HCT116 (cell line): ENCODE results near the gene RNF208. TPM values are rescaled to one million over a fixed set of nuclear protein-coding genes. Genes with fewer than 3 reads are reported as not detected.

Experiments used
- ATAC-seq: fragments of 200-7000 bp; cut with Tn5 transposase; 2 replicates; pipeline ENCODE4 v1.9.1; 2020; ENCODE audit warnings: mild to moderate bottlenecking, moderate library complexity
- BruUV-seq: library from RNA; stranded (reverse); fragments of 400-500 nt; replicated peaks from 2 replicates; lab custom pipeline; 2021; lab: Mats Ljungman, UMichigan
- CTCF ChIA-PET: fragments of 300-600 bp; sonication (Branson Sonifier 250); formaldehyde crosslinking; loops from one replicate; lab custom pipeline; 2021; ENCODE audit warnings: antibody characterized with exemption; lab: Charles Lee
- POLR2A ChIA-PET: fragments of 300-600, 350-600 bp; sonication (Branson Sonifier 250); formaldehyde crosslinking; loops from one replicate; lab custom pipeline; 2021; ENCODE audit warnings: antibody characterized with exemption; lab: Charles Lee
- RAD21 ChIA-PET, 2 experiments: fragments of 300-600 bp; sonication (Branson Sonifier 250); formaldehyde crosslinking; loops; one replicate each; lab custom pipeline; 2023; ENCODE audit warnings: low total read pairs in 2 of 2; ENCODE audit not compliant: uncharacterized antibody in 2 of 2, unreplicated experiment in 2 of 2, low non-redundant PET in 1 of 2; lab: Charles Lee
- DNase-seq: peaks from one replicate; pipeline ENCODE4 v3.0.0-alpha.2; 2010; ENCODE audit warnings: low read depth, low spot score
- H2AFZ ChIP-seq: fragments of 200-600 bp; shearing (Covaris generic), sonication (generic); 2 replicates; pipeline ENCODE4 v1.6.1; 2017; ENCODE audit warnings: low read depth, mixed run types, mixed read lengths, antibody characterized with exemption, low read length; ENCODE audit not compliant: poor library complexity, severe bottlenecking
- H3K27ac ChIP-seq: 2 replicates; pipeline ENCODE4 v1.5.1; 2012; ENCODE audit warnings: low read depth, low read length
- H3K27me3 ChIP-seq: fragments of 200-600 bp; sonication (generic); 2 replicates; pipeline ENCODE4 v1.6.1; 2016; ENCODE audit warnings: mixed run types, low read length, mixed read lengths; ENCODE audit not compliant: insufficient read depth
- H3K36me3 ChIP-seq, 2 experiments: fragments of 200-500 bp in 1 of 2; fragments of 200-600 bp in 1 of 2; sonication (Bioruptor generic) in 1 of 2; sonication (generic) in 1 of 2; 2 replicates each; pipeline versions ENCODE4 v1.5.1 to v1.6.1; 2014 to 2016; ENCODE audit warnings: low read length in 2 of 2, inconsistent platforms in 1 of 2, mixed read lengths in 1 of 2, mixed run types in 1 of 2; ENCODE audit not compliant: insufficient read depth in 2 of 2, control insufficient read depth in 1 of 2
- H3K4me1 ChIP-seq, 2 experiments: fragments of 200-600 bp in 1 of 2; sonication (generic) in 1 of 2; 2 replicates each; pipeline versions ENCODE4 v1.5.1 to v1.6.1; 2012 to 2017; ENCODE audit warnings: low read length in 2 of 2, inconsistent platforms in 1 of 2, mild to moderate bottlenecking in 1 of 2, mixed read lengths in 1 of 2, mixed run types in 1 of 2, moderate library complexity in 1 of 2; ENCODE audit not compliant: insufficient read depth in 2 of 2, control insufficient read depth in 1 of 2
- H3K4me2 ChIP-seq: fragments of 200-600 bp; sonication (generic); 2 replicates; pipeline ENCODE4 v1.6.1; 2017; ENCODE audit warnings: mixed run types, low read length, mixed read lengths
- H3K4me3 ChIP-seq, 2 experiments: fragments of 200-600 bp in 1 of 2; sonication (generic) in 1 of 2; replicated peaks in 1 of 2; 2 replicates each; pipeline ENCODE4 v1.5.1; 2011 to 2016; ENCODE audit warnings: low read length in 2 of 2, control low read depth in 1 of 2, low read depth in 1 of 2, mild to moderate bottlenecking in 1 of 2, mixed read lengths in 1 of 2, mixed run types in 1 of 2
- H3K79me2 ChIP-seq: fragments of 200-600 bp; sonication (generic); 2 replicates; pipeline ENCODE4 v1.6.1; 2017; ENCODE audit warnings: mild to moderate bottlenecking, mixed run types, low read length, moderate library complexity, mixed read lengths; ENCODE audit not compliant: insufficient read depth
- H3K9ac ChIP-seq: fragments of 200-600 bp; sonication (generic); 2 replicates; pipeline ENCODE4 v1.6.1; 2016; ENCODE audit warnings: low read length, mixed read lengths
- H3K9me2 ChIP-seq: fragments of 200-600 bp; sonication (generic), shearing (Covaris generic); 2 replicates; pipeline ENCODE4 v1.6.1; 2017; ENCODE audit warnings: mixed run types, mild to moderate bottlenecking, moderate library complexity; ENCODE audit not compliant: insufficient read depth
- H3K9me3 ChIP-seq, 2 experiments: fragments of 200-500 bp in 1 of 2; fragments of 200-600 bp in 1 of 2; sonication (Bioruptor generic) in 1 of 2; sonication (generic) in 1 of 2; 2 replicates each; pipeline ENCODE4 v1.6.1; 2014 to 2017; ENCODE audit warnings: low read length in 2 of 2, mixed read lengths in 2 of 2, inconsistent platforms in 1 of 2, low read depth in 1 of 2, mild to moderate bottlenecking in 1 of 2, mixed run types in 1 of 2, moderate library complexity in 1 of 2; ENCODE audit not compliant: control insufficient read depth in 1 of 2, insufficient read depth in 1 of 2
- H4K20me1 ChIP-seq: fragments of 200-600 bp; sonication (generic), shearing (Covaris generic); 2 replicates; pipeline ENCODE4 v1.6.1; 2017; ENCODE audit warnings: mixed run types, mild to moderate bottlenecking, moderate library complexity; ENCODE audit not compliant: insufficient read depth
- EZH2phosphoT487 ChIP-seq: fragments of 200-600 bp; IDR thresholded peaks from 2 replicates; pipeline ENCODE4 v1.6.1; 2018; ENCODE audit warnings: antibody characterized with exemption, borderline replicate concordance
- JUND ChIP-seq: IDR thresholded peaks from 2 replicates; pipeline ENCODE4 v1.6.1; 2012
- POLR2A ChIP-seq: IDR thresholded peaks from 2 replicates; pipeline ENCODE4 v1.7.0; 2011; ENCODE audit warnings: borderline replicate concordance; ENCODE audit not compliant: insufficient read depth, insufficient read length; ENCODE audit errors: extremely low read depth
- SIN3A ChIP-seq: IDR thresholded peaks from 2 replicates; pipeline ENCODE4 v1.6.1; 2012; ENCODE audit warnings: low read depth
- SP1 ChIP-seq: IDR thresholded peaks from 2 replicates; pipeline ENCODE4 v1.6.1; 2012; ENCODE audit warnings: low read depth
- intact Hi-C: fragments of 100-400 bp; cut with micrococcal nuclease; formaldehyde crosslinking; loops from 2 replicates; pipeline ENCODE4 v1.10.0; 2022
- total RNA-seq: library from RNA; stranded (reverse); gene quantifications from one replicate; pipeline ENCODE4 v1.2.1, GENCODE V29; 2021; ENCODE audit not compliant: unreplicated experiment
- TF ChIP-seq, protein P1 (sequence below): IDR thresholded peaks from 2 replicates; pipeline ENCODE4 v1.6.1; 2012
- TF ChIP-seq, protein P2 (sequence below): IDR thresholded peaks from 2 replicates; pipeline ENCODE4 v1.6.1; 2012
- TF ChIP-seq, protein P3 (sequence below): IDR thresholded peaks from 2 replicates; pipeline ENCODE4 v1.6.1; 2011; ENCODE audit warnings: mild to moderate bottlenecking, low read length, moderate library complexity; ENCODE audit not compliant: insufficient replicate concordance; ENCODE audit errors: extremely low read depth

Gene RNF208
- total RNA-seq, 1 experiment from 2014 or later, result 26.1 TPM

DNA sequence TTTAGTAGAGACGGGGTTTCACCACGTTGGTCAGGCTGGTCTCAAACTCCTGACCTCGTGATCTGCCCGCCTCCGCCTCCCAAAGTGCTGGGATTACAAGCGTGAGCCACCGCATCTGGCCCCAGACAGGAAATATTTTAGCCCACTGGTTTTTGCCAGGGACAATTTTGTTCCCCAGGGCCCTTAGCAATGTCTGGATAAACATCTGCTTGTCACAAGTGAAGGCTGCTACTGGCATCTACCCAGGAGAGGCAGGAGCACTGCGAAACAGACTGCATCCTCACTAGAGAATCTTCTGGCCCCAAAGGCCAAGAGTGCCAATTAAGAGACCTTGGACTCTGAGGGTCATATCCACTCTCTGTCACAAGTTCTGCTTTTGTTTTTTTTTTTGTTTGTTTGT, 19.1 kb downstream of the RNF208 start:
- BruUV-seq, result no TSS peak
- Histone ChIP-seq H3K79me2 (peaks cover 65% of the 10 kb centered on the region), H4K20me1 (no peaks in the 10 kb centered on the region), H2AFZ (no peak overlapping the region), H3K27ac (no peak overlapping the region), H3K4me1 (peaks cover 36 to 54% of the 10 kb centered on the region in 2 experiments), H3K9ac (no peak overlapping the region), H3K9me3 (no peaks in the 10 kb centered on the region), H3K27me3 (no peaks in the 10 kb centered on the region), H3K4me2 (no peak overlapping the region), H3K4me3 (no peak overlapping the region), H3K9me2 (no peaks in the 10 kb centered on the region), H3K36me3 (peaks cover 0 to 6% of the 10 kb centered on the region in 2 experiments; a peak in 2 of 4 replicates)
- ChIA-PET CTCF (no interaction called here), RAD21 (no interaction called here), POLR2A (interaction anchor here (1.1 kb wide), 1 partner anchor 11 kb away, joined by 4 read pairs; no protein-coding TSS in a partner anchor)
- TF ChIP-seq SIN3A (no peak), EZH2phosphoT487 (no peak), SP1 (no peak), POLR2A (no peak), JUND (no peak)
- TF ChIP-seq, protein P1, sequence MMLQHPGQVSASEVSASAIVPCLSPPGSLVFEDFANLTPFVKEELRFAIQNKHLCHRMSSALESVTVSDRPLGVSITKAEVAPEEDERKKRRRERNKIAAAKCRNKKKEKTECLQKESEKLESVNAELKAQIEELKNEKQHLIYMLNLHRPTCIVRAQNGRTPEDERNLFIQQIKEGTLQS, result no peak
- TF ChIP-seq, protein P2, sequence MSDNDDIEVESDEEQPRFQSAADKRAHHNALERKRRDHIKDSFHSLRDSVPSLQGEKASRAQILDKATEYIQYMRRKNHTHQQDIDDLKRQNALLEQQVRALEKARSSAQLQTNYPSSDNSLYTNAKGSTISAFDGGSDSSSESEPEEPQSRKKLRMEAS, result no peak
- TF ChIP-seq, protein P3, sequence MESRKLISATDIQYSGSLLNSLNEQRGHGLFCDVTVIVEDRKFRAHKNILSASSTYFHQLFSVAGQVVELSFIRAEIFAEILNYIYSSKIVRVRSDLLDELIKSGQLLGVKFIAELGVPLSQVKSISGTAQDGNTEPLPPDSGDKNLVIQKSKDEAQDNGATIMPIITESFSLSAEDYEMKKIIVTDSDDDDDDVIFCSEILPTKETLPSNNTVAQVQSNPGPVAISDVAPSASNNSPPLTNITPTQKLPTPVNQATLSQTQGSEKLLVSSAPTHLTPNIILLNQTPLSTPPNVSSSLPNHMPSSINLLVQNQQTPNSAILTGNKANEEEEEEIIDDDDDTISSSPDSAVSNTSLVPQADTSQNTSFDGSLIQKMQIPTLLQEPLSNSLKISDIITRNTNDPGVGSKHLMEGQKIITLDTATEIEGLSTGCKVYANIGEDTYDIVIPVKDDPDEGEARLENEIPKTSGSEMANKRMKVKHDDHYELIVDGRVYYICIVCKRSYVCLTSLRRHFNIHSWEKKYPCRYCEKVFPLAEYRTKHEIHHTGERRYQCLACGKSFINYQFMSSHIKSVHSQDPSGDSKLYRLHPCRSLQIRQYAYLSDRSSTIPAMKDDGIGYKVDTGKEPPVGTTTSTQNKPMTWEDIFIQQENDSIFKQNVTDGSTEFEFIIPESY, result no peak
- ATAC-seq (no peak), DNase-seq (no peak)
- intact Hi-C loops, result no loop called here
